Thyroid gland (tissue), 4 donors: Measurements from ENCODE around the gene SERINC4. TPM values are rescaled to one million over a fixed set of nuclear protein-coding genes. Genes with fewer than 3 reads are reported as not detected.
"Not testable (repeated sequence)": the region's sequence is repeated elsewhere in the genome, so short reads cannot be mapped to it uniquely, and the experiment has no call there.

Experiments used
- DNase-seq, 2 donors: peaks; one replicate each; pipeline ENCODE4 v3.0.0-alpha.2; 2019
- H3K27ac ChIP-seq, 3 donors: fragments of 200-600 bp; sonication (generic); 1 replicate in 2 of 3; 2 replicates in 1 of 3; pipeline ENCODE4 v1.5.1; 2016 to 2019; ENCODE audit warnings: mild to moderate bottlenecking in 1 of 3, moderate library complexity in 1 of 3
- H3K27me3 ChIP-seq: fragments of 200-600 bp; sonication (generic); one replicate; pipeline ENCODE4 v1.5.1; 2019
- H3K36me3 ChIP-seq, 2 donors: fragments of 200-600 bp; sonication (generic); one replicate each; pipeline ENCODE4 v1.5.1; 2016 to 2019
- H3K4me1 ChIP-seq, 2 donors: fragments of 200-600 bp; sonication (generic); one replicate each; pipeline ENCODE4 v1.5.1; 2017 to 2019
- H3K4me3 ChIP-seq, 3 donors: fragments of 200-600 bp; sonication (generic); replicated peaks in 1 of 3; 1 replicate in 2 of 3; 2 replicates in 1 of 3; pipeline ENCODE4 v1.5.1; 2016; ENCODE audit warnings: mild to moderate bottlenecking in 1 of 3
- H3K9me3 ChIP-seq: fragments of 200-600 bp; sonication (generic); one replicate; pipeline ENCODE4 v1.5.1; 2017
- POLR2A ChIP-seq, 2 donors: fragments of 450-650 bp; IDR thresholded peaks; one replicate each; pipeline ENCODE4 v1.6.1; 2017; ENCODE audit warnings: antibody characterized with exemption in 2 of 2, mild to moderate bottlenecking in 2 of 2, moderate library complexity in 1 of 2
- WGBS, 2 donors: methylation state at CpG; one replicate each; pipeline ENCODE4 v1.1.5; 2017; 5-methylcytosine and 5-hydroxymethylcytosine counted together
- intact Hi-C: fragments of 100-400 bp; cut with DNase I; formaldehyde crosslinking; loops from one replicate; pipeline ENCODE4 v1.15.1; 2023
- total RNA-seq, 4 donors: library from RNA; depleted of rRNA; stranded (reverse); fragments of >200 nt; gene quantifications; one replicate each; pipeline ENCODE4 v1.2.3, GENCODE V29; 2016
- TF ChIP-seq, protein P1 (sequence below), 6 experiments: fragments of 200-600 bp in 3 of 6; fragments of 450-650 bp in 3 of 6; sonication (generic) in 3 of 6; IDR thresholded peaks; one replicate each; pipeline ENCODE4 v1.5.1; 2016 to 2019; ENCODE audit warnings: antibody characterized with exemption in 6 of 6, mild to moderate bottlenecking in 2 of 6, inconsistent platforms in 1 of 6, moderate library complexity in 1 of 6

SERINC4 gene
- total RNA-seq, 4 donors from 2014 or later = 0.33 TPM; not detected in 3

DNA sequence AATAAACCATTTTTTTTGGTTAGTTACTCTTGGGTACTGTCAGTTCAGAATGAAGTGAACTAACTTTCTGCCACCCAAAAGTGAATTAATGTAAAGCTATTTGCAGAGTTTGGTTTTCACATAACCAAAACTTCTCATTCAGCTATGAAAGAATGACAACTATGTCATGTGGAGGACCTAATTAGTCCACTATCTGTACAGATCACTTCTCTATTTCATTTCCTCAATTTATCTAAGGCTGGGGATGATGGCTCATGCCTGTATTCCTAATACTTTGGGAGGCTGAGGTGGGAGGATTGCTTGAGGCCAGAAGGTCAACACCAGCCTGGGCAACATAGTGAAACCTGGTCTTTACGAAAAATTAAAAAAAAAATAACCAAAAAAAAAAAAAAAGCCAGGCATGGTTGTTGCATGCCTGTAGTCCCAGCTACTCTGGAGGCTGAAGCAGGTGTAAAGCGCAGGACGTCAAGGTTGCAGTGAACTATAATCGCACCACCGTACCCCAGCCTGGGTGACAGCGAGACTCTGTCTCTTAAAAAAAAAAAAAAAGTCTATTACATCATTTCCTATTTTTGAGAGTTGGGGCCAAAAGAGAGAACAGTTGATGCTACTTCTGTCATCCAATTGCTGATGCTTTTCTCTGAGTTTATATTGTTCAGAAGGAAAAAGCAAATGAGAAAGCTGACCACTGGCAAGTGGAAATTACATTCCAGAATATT lies 9.1 kb upstream of the SERINC4 start:
- Histone ChIP-seq H3K36me3 (peaks cover 87 to 88% of the 10 kb centered on the region in 2 donors), H3K27me3 (no peaks in the 10 kb centered on the region), H3K9me3 (no peaks in the 10 kb centered on the region), H3K4me3 (no peak overlapping the region), H3K27ac (no peak overlapping the region), H3K4me1 (no peaks in the 10 kb centered on the region)
- TF ChIP-seq, protein P1, sequence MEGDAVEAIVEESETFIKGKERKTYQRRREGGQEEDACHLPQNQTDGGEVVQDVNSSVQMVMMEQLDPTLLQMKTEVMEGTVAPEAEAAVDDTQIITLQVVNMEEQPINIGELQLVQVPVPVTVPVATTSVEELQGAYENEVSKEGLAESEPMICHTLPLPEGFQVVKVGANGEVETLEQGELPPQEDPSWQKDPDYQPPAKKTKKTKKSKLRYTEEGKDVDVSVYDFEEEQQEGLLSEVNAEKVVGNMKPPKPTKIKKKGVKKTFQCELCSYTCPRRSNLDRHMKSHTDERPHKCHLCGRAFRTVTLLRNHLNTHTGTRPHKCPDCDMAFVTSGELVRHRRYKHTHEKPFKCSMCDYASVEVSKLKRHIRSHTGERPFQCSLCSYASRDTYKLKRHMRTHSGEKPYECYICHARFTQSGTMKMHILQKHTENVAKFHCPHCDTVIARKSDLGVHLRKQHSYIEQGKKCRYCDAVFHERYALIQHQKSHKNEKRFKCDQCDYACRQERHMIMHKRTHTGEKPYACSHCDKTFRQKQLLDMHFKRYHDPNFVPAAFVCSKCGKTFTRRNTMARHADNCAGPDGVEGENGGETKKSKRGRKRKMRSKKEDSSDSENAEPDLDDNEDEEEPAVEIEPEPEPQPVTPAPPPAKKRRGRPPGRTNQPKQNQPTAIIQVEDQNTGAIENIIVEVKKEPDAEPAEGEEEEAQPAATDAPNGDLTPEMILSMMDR (IDR thresholded peaks at IDR 0.05) = no peak
- no peak for TF ChIP-seq POLR2A (IDR thresholded peaks at IDR 0.05)
- WGBS, 2 donors = 84 to 94% methylated on average over 6 of the region's 6 CpGs
- intact Hi-C loops = no loop called here
- no peak for DNase-seq

DNA sequence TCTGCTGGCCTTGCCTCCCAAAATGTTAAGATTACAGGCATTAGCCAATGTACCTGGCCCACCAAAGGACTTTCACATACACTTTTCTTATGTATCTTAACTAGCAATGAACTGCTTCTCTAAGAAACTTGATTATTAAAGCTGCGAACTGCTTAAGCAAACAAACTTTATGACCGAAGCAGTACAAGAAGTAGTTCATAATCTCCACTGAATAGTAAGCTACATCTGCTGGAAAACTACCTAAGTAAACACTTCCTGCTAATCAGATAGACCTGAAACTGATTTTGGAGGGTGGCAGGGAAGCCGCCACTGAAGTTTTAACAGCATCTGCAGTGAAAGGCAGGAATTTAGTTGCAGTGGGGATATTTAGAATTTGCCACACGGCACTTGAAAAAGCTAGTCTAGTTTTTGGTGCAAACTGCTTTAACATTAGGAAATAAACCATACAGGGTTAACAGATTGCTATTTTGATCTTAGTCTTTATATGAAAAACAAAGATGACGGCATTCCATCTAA lies 8.5 kb upstream of the SERINC4 start:
- intact Hi-C loops = no loop called here
- H3K4me1 ChIP-seq = no peaks in the 10 kb centered on the region
- WGBS, 2 donors = 96 to 98% methylated on average over 5 of the region's 5 CpGs

DNA sequence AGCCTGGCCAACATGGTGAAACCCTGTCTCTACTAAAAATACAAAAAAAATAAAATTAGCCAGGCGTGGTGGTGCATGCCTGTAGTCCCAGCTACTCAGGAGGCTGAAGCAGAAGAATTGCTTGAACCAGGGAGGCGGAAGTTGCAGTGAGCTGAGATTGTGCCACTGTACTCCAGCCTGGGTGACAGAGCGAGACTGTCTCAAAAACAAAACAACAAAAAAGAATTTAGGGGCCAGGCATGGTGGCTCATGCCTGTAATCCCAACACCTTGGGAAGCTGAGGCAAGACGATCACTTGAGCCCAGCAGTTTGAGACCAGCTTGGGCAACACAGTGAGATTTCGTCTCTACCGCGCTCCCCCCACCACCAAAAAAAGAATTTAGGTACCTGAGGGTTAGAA lies 2.7 kb upstream of the SERINC4 start:
- DNase-seq, H3K9me3 ChIP-seq, intact Hi-C loops, H3K27me3 ChIP-seq, H3K27ac ChIP-seq, H3K4me3 ChIP-seq: not testable (repeated sequence)
- Histone ChIP-seq H3K4me1 (peaks cover 20 to 32% of the 10 kb centered on the region in 2 donors), H3K36me3 (peaks cover 34 to 35% of the 10 kb centered on the region in 2 donors)
- 98% methylated on average over 7 of the region's 7 CpGs for WGBS, 2 donors

More for the DNA sequence above, 8.5 kb upstream of the SERINC4 start:
- Histone ChIP-seq H3K9me3 (no peaks in the 10 kb centered on the region), H3K4me3 (no peak overlapping the region), H3K36me3 (peaks cover 80 to 82% of the 10 kb centered on the region in 2 donors), H3K27me3 (no peaks in the 10 kb centered on the region), H3K27ac (no peak overlapping the region)
- DNase-seq = no peak
- TF ChIP-seq, protein P1 (IDR thresholded peaks at IDR 0.05) = no peak
- TF ChIP-seq POLR2A (IDR thresholded peaks at IDR 0.05) = no peak

DNA sequence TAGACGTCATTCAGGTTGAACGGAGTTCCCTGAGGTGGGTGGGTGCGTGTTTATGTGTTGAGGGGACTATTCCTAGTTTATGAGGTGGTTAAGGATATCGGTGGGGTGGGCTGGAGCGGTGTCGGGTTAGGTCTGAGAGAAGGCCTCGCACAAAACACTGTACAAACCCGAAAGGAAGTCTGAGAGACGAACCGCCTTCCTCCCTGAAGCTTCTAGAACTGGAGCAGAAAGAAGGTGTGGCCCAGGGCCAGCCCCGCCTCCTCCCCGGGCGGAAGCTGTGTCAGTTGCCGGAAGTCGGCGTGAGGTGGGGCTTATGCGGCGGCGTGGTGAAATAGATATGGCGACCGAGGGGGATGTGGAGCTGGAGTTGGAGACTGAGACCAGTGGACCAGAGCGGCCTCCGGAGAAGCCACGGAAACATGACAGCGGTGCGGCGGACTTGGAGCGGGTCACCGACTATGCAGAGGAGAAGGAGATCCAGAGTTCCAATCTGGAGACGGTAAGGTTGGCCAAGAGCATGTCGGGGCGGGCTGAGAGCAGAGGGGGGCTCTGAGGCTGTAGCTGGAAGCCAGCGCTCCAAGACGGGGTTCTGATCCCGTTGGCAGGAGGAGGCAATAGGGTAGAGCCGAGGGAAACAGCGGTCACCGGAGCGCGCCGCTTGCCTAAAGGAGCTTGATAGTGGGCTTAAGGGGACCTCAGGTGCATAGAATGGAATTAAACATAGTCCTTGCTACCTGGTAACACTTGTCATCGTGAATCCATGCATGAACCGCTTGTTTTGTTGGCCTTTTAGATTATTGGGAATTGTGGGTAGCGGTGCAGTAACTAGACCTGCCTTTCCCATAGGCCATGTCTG lies 494 bp upstream of the SERINC4 start, which contains the start of gene HYPK:
TSS of gene HYPK (plus strand) at position 314 of the 856 bp plus-strand sequence. CDS start at position 338, 24 bp downstream.
- Histone ChIP-seq H3K4me3 (peak within 1 kb of the TSS; percentile 28 to 83 (median 72)), H3K4me1 (peaks cover 20 to 34% of the 10 kb centered on the region in 2 donors), H3K27me3 (no peaks in the 10 kb centered on the region), H3K27ac (peak within 1 kb of the TSS; percentile 89 to 100 (median 96)), H3K36me3 (peaks cover 14 to 16% of the 10 kb centered on the region in 2 donors), H3K9me3 (no peaks in the 10 kb centered on the region)
- intact Hi-C loops = no loop called here
- WGBS, 2 donors = 9 to 10% methylated on average over 35 to 44 of the region's 44 CpGs
- DNase-seq = peak; percentile 94
- TF ChIP-seq POLR2A (IDR thresholded peaks at IDR 0.05) = peak in 1 of 2 donors; percentile 88
- TF ChIP-seq, protein P1 (IDR thresholded peaks at IDR 0.05) = no peak

DNA sequence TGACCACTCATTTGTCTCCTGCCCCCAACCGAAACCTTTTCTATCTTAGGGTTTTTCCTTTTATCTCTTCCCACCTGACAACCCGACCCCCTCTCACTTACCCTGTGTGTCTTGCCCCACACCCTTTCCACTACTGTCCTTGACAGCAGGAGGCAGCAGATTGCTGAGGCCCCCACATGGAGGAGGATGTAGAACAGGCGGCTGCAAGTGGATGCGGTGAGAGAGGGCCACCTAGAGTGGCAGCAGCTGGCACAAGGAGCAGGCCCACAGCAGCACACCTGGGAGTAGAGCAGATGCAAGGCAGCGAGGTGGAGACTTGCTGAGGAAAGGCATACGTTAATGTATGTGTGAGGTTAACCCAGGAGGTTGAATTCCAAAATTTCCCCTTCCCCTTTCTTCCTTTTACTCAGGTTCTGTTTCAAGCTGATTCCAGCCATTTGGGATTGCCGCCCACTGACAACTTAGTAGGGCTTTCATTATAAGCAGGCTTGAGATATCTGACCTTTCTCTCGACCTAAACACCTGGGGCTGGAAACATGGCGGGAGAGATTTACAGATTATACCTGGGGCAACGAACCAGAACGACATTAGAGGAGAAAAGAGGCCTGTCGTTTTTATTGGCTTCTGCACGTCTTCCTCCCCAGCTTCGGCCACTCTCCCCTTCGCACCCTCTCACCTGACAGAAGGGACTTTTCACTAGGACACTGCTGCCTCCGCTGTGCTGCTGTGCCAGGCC lies 643 bp downstream of the SERINC4 start:
- peaks cover 9 to 11% of the 10 kb centered on the region in 2 donors for H3K36me3 ChIP-seq
- H3K4me3 ChIP-seq = no peak overlapping the region
- peaks cover 23 to 45% of the 10 kb centered on the region in 2 donors for H3K4me1 ChIP-seq
- no peaks in the 10 kb centered on the region for H3K27me3 ChIP-seq
- no peak for TF ChIP-seq POLR2A (IDR thresholded peaks at IDR 0.05)
- TF ChIP-seq, protein P1 (IDR thresholded peaks at IDR 0.05) = no peak
- H3K9me3 ChIP-seq = no peaks in the 10 kb centered on the region
- peak overlapping the region in 2 of 3 donors; percentile 96 to 100 for H3K27ac ChIP-seq
- intact Hi-C loops = no loop called here
- no peak for DNase-seq
- 85 to 86% methylated on average over 16 of the region's 16 CpGs for WGBS, 2 donors
